ENCODE measurements around the gene SRPK2. TPM values are rescaled to one million over a fixed set of nuclear protein-coding genes. Genes with fewer than 3 reads are reported as not detected.
"Not testable (repeated sequence)": the region's sequence is repeated elsewhere in the genome, so short reads cannot be mapped to it uniquely, and the experiment has no call there.

SRPK2 gene
- total RNA-seq, 1 donor from 2014 or later, result 69.5 TPM

DNA sequence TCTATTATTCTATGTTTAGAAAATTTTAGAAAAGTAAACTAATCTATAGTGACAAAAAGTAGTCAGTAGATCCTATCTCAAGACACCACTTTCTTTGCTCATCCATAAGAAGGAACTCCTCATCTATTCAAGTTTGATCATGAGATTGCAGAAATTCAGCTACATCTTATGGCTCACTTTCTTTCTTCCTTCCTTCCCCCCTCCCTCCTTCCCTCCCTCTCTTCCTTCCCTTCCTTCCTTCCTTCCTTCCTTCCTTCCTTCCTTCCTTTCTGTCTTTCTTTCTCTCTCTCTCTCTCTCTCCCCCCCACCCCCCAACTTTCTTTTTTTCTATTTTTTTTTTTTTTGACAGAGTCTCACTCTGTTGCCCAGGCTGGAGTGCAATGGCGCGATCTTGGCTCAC is 35.3 kb upstream of the SRPK2 start:
- no peak for DNase-seq (ENCODE audit: extremely low spot score, unreplicated experiment)
- Mint-ChIP-seq H3K36me3 (ENCODE audit: unreplicated experiment) (no peaks in the 10 kb centered on the region), H3K27me3 (ENCODE audit: unreplicated experiment) (peaks cover 10% of the 10 kb centered on the region), H3K9me3 (ENCODE audit: unreplicated experiment) (no peaks in the 10 kb centered on the region), H3K4me1 (ENCODE audit: unreplicated experiment) (no peaks in the 10 kb centered on the region), H3K27ac (ENCODE audit: unreplicated experiment) (no peak overlapping the region), H3K4me3 (ENCODE audit: unreplicated experiment) (no peak overlapping the region)
- TF ChIP-seq, protein P1, sequence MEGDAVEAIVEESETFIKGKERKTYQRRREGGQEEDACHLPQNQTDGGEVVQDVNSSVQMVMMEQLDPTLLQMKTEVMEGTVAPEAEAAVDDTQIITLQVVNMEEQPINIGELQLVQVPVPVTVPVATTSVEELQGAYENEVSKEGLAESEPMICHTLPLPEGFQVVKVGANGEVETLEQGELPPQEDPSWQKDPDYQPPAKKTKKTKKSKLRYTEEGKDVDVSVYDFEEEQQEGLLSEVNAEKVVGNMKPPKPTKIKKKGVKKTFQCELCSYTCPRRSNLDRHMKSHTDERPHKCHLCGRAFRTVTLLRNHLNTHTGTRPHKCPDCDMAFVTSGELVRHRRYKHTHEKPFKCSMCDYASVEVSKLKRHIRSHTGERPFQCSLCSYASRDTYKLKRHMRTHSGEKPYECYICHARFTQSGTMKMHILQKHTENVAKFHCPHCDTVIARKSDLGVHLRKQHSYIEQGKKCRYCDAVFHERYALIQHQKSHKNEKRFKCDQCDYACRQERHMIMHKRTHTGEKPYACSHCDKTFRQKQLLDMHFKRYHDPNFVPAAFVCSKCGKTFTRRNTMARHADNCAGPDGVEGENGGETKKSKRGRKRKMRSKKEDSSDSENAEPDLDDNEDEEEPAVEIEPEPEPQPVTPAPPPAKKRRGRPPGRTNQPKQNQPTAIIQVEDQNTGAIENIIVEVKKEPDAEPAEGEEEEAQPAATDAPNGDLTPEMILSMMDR (IDR thresholded peaks at IDR 0.05), result no peak

DNA sequence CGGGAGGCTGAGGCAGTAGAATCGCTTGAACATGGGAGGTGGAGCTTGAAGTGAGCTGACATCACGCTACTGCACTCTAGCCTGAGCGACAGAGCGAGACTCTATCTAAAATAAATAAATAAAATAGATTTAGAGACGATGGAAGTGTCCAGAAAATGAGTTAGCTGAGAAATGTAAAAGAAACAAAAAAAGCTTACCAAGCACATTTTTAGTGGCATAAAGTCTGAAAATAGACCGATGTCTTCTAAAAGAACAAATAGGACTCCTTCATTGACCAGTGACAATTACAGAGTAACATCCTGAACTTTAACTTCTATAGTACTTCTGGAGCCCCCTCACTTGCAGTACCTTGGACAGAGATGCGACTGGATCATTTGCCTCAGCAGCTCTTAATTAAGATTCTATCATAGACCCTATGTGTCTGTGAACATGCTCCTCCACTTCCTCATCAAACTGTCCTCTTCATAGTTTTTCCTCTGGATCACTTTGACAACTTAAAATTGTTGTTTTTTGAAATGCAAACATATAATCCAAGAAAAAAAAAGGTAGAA is 25.2 kb upstream of the SRPK2 start:
- no peak overlapping the region for H3K4me3 Mint-ChIP-seq (ENCODE audit: unreplicated experiment)
- no peak for DNase-seq (ENCODE audit: extremely low spot score, unreplicated experiment)
- H3K27ac Mint-ChIP-seq (ENCODE audit: unreplicated experiment), result no peak overlapping the region
- H3K9me3 Mint-ChIP-seq (ENCODE audit: unreplicated experiment), result no peaks in the 10 kb centered on the region
- no peaks in the 10 kb centered on the region for H3K36me3 Mint-ChIP-seq (ENCODE audit: unreplicated experiment)
- H3K27me3 Mint-ChIP-seq (ENCODE audit: unreplicated experiment), result no peaks in the 10 kb centered on the region
- no peaks in the 10 kb centered on the region for H3K4me1 Mint-ChIP-seq (ENCODE audit: unreplicated experiment)
- TF ChIP-seq, protein P1 (IDR thresholded peaks at IDR 0.05), result no peak

DNA sequence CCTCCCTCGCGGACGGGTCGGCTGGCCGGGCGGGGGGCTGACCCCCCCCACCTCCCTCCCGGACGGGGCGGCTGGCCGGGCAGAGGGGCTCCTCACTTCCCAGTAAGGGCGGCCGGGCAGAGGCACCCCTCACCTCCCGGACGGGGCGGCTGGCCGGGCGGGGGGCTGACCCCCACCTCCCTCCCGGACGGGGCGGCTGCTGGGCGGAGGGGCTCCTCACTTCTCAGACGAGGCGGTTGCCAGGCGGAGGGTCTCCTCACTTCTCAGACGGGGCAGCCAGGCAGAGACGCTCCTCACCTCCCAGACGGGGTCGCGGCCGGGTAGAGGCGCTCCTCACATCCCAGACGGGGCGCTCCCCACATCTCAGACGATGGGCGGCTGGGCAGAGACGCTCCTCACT is 22.1 kb upstream of the SRPK2 start:
- not testable (repeated sequence) for H3K4me1 Mint-ChIP-seq (ENCODE audit: unreplicated experiment); H3K27me3 Mint-ChIP-seq (ENCODE audit: unreplicated experiment); H3K9me3 Mint-ChIP-seq (ENCODE audit: unreplicated experiment); H3K27ac Mint-ChIP-seq (ENCODE audit: unreplicated experiment); H3K36me3 Mint-ChIP-seq (ENCODE audit: unreplicated experiment); DNase-seq (ENCODE audit: extremely low spot score, unreplicated experiment); H3K4me3 Mint-ChIP-seq (ENCODE audit: unreplicated experiment)

DNA sequence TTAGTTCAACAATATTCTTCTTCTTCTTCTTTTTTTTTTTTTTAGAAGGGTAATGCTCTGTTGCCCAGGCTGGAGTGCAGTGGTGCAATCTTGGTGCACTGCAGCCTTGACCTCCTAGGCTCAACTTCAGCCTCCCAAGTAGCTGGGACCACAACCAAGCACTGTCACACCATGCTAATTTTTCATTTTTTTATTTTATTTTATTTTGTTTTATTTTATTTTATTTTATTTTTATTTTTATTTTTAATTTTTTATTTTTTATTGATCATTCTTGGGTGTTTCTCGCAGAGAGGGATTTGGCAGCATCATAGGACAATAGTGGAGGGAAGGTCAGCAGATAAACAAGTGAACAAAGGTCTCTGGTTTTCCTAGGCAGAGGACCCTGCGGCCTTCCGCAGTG is 21.1 kb upstream of the SRPK2 start:
- not testable (repeated sequence) for H3K4me3 Mint-ChIP-seq (ENCODE audit: unreplicated experiment); H3K4me1 Mint-ChIP-seq (ENCODE audit: unreplicated experiment); DNase-seq (ENCODE audit: extremely low spot score, unreplicated experiment); H3K9me3 Mint-ChIP-seq (ENCODE audit: unreplicated experiment); H3K36me3 Mint-ChIP-seq (ENCODE audit: unreplicated experiment); H3K27ac Mint-ChIP-seq (ENCODE audit: unreplicated experiment); H3K27me3 Mint-ChIP-seq (ENCODE audit: unreplicated experiment)

DNA sequence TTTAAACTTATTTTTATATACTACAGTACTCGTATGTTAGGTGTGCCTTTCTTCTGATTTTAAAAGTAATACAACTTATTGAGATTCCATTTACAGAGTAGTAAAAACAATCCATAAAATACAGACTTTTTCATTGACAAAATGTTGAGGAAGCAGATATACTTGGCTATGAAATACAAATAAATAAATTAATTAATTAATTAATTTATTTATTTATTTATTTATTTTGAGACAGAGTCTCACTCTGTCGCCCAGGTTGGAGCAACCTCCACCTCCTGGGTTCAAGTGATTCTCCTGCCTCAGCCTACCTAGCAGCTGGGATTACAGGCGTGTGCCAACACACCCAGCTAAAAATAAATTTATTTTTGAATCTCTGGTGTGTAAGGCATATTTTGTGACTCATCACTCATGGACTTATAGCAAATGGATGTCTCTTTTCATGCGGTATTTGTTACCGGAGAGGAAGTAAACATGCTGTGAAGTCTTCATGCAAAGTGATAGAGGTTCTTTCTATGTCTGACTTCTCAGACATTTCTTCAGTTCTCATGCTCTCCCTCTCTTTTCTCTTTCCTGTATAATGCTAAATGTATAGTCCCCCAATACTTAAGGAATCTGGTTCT is 20.2 kb upstream of the SRPK2 start:
- DNase-seq (ENCODE audit: extremely low spot score, unreplicated experiment), result no peak
- Mint-ChIP-seq H3K4me1 (ENCODE audit: unreplicated experiment) (no peaks in the 10 kb centered on the region), H3K4me3 (ENCODE audit: unreplicated experiment) (no peak overlapping the region), H3K36me3 (ENCODE audit: unreplicated experiment) (no peaks in the 10 kb centered on the region), H3K9me3 (ENCODE audit: unreplicated experiment) (no peaks in the 10 kb centered on the region), H3K27ac (ENCODE audit: unreplicated experiment) (no peak overlapping the region), H3K27me3 (ENCODE audit: unreplicated experiment) (no peaks in the 10 kb centered on the region)
- TF ChIP-seq, protein P1 (IDR thresholded peaks at IDR 0.05), result no peak

DNA sequence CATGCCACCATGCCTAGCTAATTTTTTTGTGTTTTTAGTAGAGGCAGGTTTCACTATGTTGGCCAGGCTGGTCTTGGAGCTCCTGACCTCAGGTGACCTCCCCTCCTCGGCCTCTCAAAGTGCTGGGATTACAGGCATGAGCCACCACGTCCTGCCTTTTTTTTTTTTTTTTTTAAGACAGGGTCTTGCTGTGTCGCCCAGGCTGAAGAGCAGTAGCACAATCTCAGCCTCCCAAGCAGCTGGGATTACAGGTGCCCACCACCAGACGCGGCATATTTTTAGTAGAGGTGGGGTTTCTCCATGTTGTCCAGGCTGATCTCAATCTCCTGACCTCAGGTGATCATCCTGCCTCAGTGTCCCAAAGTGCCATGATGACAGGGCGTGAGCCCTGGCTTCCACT is 14.4 kb upstream of the SRPK2 start:
- H3K36me3 Mint-ChIP-seq (ENCODE audit: unreplicated experiment), result no peaks in the 10 kb centered on the region
- H3K4me1 Mint-ChIP-seq (ENCODE audit: unreplicated experiment), result peaks cover 8% of the 10 kb centered on the region
- no peaks in the 10 kb centered on the region for H3K27me3 Mint-ChIP-seq (ENCODE audit: unreplicated experiment)
- no peak overlapping the region for H3K27ac Mint-ChIP-seq (ENCODE audit: unreplicated experiment)
- TF ChIP-seq, protein P1 (IDR thresholded peaks at IDR 0.05), result no peak
- no peaks in the 10 kb centered on the region for H3K9me3 Mint-ChIP-seq (ENCODE audit: unreplicated experiment)
- H3K4me3 Mint-ChIP-seq (ENCODE audit: unreplicated experiment), result no peak overlapping the region
- no peak for DNase-seq (ENCODE audit: extremely low spot score, unreplicated experiment)
